ENCODE measurements around the gene GPS1.

GPS1 gene

DNA sequence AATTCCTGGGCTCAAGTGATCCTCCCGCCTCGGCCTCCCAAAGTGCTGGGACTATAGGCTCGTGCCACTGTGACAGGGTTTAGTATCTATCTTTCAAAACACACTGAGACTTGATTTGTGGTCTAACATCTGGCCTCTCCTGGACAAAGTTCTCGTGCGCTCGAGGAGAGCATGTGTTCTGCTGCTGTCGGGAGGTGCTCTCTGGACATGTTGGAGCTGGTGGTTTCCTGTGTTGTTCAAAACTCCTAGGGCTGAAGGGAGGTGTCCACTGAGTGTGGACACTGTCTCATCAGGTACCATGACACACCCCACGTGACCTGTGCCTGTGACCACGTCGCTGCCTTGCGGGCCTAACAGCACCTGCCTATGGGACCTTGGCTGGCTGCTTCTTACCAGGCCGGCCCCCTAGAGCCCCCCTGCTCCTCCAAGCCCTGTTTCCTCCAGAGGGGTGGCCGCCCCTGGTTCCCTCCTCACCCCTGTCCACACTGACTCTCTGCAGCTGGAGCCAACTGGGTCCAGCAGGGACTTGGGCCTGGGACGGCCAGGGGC lies 5.7 kb upstream of the GPS1 start:
- H3K9me3 ChIP-seq (ENCODE audit: low read length) = no peaks in the 10 kb centered on the region
- peaks cover 8% of the 10 kb centered on the region for H3K4me1 ChIP-seq (ENCODE audit: insufficient read depth, low read length, severe bottlenecking)
- no peak overlapping the region for H3K4me3 ChIP-seq (ENCODE audit: low read depth, low read length, poor library complexity, severe bottlenecking)
- no peaks in the 10 kb centered on the region for H3K9me2 ChIP-seq (ENCODE audit: low read depth, low read length)
- no peak overlapping the region for H2AFZ ChIP-seq (ENCODE audit: low read length)
- no peak overlapping the region for H3K4me2 ChIP-seq (ENCODE audit: low read length)
- no peaks in the 10 kb centered on the region; the same call in none of the 2 replicates for H3K36me3 ChIP-seq (ENCODE audit: insufficient read depth, low read length)
- H3K27ac ChIP-seq (ENCODE audit: low read depth, low read length, poor library complexity, severe bottlenecking) = no peak overlapping the region
- TF ChIP-seq, protein P1, sequence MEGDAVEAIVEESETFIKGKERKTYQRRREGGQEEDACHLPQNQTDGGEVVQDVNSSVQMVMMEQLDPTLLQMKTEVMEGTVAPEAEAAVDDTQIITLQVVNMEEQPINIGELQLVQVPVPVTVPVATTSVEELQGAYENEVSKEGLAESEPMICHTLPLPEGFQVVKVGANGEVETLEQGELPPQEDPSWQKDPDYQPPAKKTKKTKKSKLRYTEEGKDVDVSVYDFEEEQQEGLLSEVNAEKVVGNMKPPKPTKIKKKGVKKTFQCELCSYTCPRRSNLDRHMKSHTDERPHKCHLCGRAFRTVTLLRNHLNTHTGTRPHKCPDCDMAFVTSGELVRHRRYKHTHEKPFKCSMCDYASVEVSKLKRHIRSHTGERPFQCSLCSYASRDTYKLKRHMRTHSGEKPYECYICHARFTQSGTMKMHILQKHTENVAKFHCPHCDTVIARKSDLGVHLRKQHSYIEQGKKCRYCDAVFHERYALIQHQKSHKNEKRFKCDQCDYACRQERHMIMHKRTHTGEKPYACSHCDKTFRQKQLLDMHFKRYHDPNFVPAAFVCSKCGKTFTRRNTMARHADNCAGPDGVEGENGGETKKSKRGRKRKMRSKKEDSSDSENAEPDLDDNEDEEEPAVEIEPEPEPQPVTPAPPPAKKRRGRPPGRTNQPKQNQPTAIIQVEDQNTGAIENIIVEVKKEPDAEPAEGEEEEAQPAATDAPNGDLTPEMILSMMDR (IDR thresholded peaks at IDR 0.05; ENCODE audit: low read length) = no peak
- TF ChIP-seq EZH2 (IDR thresholded peaks at IDR 0.05; ENCODE audit: borderline replicate concordance, low read length) = no peak
- H3K27me3 ChIP-seq (ENCODE audit: insufficient read depth, low read length) = no peaks in the 10 kb centered on the region
- no peaks in the 10 kb centered on the region for H3F3A ChIP-seq (ENCODE audit: insufficient read depth, low read length)
- no peaks in the 10 kb centered on the region for H4K20me1 ChIP-seq (ENCODE audit: insufficient read depth, low read length)
- H3K79me2 ChIP-seq (ENCODE audit: insufficient read depth, low read length) = no peaks in the 10 kb centered on the region
- H3K9ac ChIP-seq (ENCODE audit: low read length) = no peak overlapping the region

DNA sequence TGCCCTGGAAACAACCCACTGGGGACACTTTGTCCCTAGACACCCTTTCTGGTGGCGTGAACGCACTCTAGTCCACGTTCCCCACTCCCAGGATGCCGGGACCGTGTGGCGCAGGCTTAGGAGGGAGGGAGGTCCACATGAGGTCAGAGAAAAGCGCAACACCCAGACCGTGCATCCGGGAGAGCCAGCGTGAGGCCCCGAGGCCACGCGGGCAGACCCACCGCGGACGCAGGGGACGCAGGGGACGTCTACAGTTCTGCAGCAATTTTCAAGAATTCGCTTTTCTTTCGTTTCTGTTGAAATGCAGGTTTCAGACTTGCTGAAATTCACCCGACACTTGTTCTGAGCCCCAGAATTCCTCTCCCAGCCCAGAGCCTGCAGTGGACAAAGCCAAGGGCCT lies 4.8 kb upstream of the GPS1 start:
- Histone ChIP-seq H3K9me2 (ENCODE audit: low read depth, low read length) (no peaks in the 10 kb centered on the region), H3K79me2 (ENCODE audit: insufficient read depth, low read length) (no peaks in the 10 kb centered on the region), H3K27me3 (ENCODE audit: insufficient read depth, low read length) (no peaks in the 10 kb centered on the region), H3K27ac (ENCODE audit: low read depth, low read length, poor library complexity, severe bottlenecking) (no peak overlapping the region), H3K4me2 (ENCODE audit: low read length) (no peak overlapping the region), H3F3A (ENCODE audit: insufficient read depth, low read length) (no peaks in the 10 kb centered on the region), H3K9me3 (ENCODE audit: low read length) (no peaks in the 10 kb centered on the region), H2AFZ (ENCODE audit: low read length) (no peak overlapping the region), H4K20me1 (ENCODE audit: insufficient read depth, low read length) (no peaks in the 10 kb centered on the region), H3K9ac (ENCODE audit: low read length) (no peak overlapping the region), H3K4me3 (ENCODE audit: low read depth, low read length, poor library complexity, severe bottlenecking) (no peak overlapping the region), H3K36me3 (ENCODE audit: insufficient read depth, low read length) (no peaks in the 10 kb centered on the region; the same call in none of the 2 replicates), H3K4me1 (ENCODE audit: insufficient read depth, low read length, severe bottlenecking) (peaks cover 11% of the 10 kb centered on the region)
- TF ChIP-seq, protein P1 (IDR thresholded peaks at IDR 0.05; ENCODE audit: low read length) = no peak
- TF ChIP-seq EZH2 (IDR thresholded peaks at IDR 0.05; ENCODE audit: borderline replicate concordance, low read length) = no peak

GRCh38 chr17:82047379-82047778 lies 4.3 kb upstream of the GPS1 start:
- 0 out of 2 replicates have a peak, but pooled peaks cover 3% of the 10 kb centered on the region for H3K79me2 ChIP-seq (ENCODE audit: insufficient read depth, low read length)
- no peaks in the 10 kb centered on the region; the same call in none of the 2 replicates for H3K36me3 ChIP-seq (ENCODE audit: insufficient read depth, low read length)
- no peaks in the 10 kb centered on the region for H3K27me3 ChIP-seq (ENCODE audit: insufficient read depth, low read length)
- no peak overlapping the region for H2AFZ ChIP-seq (ENCODE audit: low read length)
- TF ChIP-seq EZH2 (IDR thresholded peaks at IDR 0.05; ENCODE audit: borderline replicate concordance, low read length) = no peak
- TF ChIP-seq, protein P1 (IDR thresholded peaks at IDR 0.05; ENCODE audit: low read length) = no peak
- no peak overlapping the region for H3K4me2 ChIP-seq (ENCODE audit: low read length)
- H3K4me1 ChIP-seq (ENCODE audit: insufficient read depth, low read length, severe bottlenecking) = peaks cover 13% of the 10 kb centered on the region
- H3K9ac ChIP-seq (ENCODE audit: low read length) = no peak overlapping the region
- H4K20me1 ChIP-seq (ENCODE audit: insufficient read depth, low read length) = no peaks in the 10 kb centered on the region
- no peaks in the 10 kb centered on the region for H3K9me2 ChIP-seq (ENCODE audit: low read depth, low read length)
- H3F3A ChIP-seq (ENCODE audit: insufficient read depth, low read length) = no peaks in the 10 kb centered on the region
- H3K4me3 ChIP-seq (ENCODE audit: low read depth, low read length, poor library complexity, severe bottlenecking) = no peak overlapping the region
- no peak overlapping the region for H3K27ac ChIP-seq (ENCODE audit: low read depth, low read length, poor library complexity, severe bottlenecking)
- H3K9me3 ChIP-seq (ENCODE audit: low read length) = no peaks in the 10 kb centered on the region
